HG03139 (cell line): ENCODE results near the gene CLCN6.

Experiments used
- ATAC-seq: cut with Tn5 transposase; IDR thresholded peaks from one replicate; pipeline ENCODE4 v1.9.1; 2021; ENCODE audit not compliant: unreplicated experiment

The CLCN6 gene

DNA sequence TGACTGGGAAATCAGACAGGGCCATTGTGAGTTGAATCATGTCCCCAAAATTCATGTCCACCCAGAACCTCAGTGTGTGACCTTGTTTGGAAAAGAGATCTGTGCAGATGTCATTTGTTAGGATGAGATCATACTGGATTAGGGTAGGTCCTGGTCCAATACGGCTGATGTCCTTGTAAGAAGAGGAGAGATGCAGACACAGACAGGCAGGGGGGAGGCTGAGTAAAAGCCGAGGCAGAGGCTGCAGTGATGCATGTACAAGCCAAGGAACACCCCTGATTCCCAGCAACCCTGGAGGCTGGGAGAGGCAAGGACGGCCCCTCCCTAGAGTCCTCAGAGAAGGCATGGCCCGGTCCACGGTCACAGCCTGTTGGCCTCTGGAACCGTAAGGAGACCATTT lies 68.6 kb downstream of the CLCN6 start:
- no peak for ATAC-seq

DNA sequence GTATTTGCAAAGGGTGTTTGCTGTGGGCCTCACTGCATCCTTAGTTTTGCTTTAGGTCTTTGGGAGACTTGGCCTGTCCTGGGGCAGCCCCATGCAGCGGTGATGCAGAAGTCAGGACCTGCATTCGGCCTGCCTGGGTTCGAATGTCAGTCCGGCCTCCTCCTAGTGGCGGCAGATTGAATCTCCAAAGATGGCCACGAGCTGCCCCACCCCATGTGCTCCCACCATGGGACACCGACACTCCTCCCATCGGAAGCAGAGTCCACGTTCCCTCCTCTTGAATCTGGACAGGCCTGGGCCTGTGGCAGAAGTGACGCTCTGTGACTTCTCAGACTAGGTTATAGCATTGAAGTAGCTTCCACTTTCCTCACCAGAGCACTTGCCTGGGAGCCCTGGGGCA lies 69.1 kb downstream of the CLCN6 start:
- ATAC-seq = no peak

DNA sequence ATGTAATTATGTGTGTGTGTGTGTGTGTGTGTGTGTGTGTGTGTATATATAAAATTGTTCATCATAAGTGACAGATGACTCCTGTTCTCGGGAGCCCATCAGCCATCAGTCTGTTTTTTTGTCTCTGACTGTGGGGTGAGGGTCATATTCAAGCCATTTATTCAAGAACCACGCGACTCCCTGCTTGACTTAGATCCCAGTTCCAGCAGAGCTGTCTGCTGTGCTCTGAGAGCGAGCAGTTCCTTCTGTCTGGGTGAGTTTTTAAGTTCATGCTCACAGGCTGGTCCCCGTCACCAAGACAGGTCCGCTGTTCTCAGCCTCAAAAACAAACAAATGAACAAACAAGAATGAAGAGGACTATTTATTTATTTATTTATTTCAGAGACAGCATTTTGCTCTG lies 71.1 kb downstream of the CLCN6 start:
- ATAC-seq = no peak

DNA sequence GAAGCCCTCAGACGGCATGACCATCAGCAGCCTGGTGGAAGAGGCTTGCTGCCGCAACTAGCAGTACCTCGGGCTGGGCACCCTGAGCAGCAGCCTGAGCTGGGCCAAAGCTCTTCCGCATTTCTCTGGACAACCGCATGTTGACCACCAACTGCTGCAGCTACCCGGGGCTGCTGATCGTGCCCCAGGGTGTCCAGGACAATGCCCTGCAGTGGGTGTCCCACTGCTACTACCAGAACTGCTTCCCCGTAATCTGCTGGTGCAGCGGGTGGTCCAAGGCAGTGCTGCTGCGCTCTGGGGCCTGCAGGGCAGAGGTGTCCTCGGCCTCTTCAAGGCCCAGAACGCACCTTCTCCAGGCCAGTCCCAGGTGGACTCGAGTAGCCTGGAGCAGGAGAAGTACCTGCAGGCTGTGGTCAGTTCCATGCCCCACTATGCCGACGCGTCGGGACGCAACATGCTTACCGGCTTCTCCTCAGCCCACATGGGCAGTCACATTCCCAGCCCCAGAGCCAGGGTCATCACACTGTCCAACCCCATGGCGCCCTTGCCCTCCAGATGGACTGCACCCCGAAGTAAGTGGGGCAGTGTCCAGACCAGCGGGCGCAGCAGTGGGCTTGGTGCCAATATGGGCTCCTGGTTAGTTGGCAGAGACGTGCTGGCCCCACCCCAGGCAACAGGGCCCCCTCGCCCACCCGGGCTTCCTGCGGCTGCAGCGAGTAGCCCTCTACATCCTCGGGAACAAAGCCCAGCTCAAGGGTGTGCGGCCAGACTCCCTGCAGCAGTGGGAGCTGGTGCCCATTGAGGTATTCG lies 72.3 kb downstream of the CLCN6 start:
- no peak for ATAC-seq

DNA sequence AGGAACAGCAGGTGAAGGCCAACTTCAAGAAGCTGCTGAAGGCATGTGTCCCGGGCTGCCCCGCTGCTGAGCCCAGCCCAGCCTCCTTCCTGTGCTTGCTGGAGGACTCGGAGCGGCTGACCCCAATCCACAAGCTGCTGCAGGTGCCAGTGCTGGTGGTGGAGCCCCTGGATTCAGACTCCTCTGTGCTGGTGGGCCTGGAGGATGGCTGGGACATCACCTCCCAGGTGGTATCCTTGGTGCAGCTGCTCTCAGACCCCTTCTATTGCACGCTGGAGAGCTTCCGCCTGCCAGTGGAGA lies 72.8 kb downstream of the CLCN6 start:
- ATAC-seq = no peak

DNA sequence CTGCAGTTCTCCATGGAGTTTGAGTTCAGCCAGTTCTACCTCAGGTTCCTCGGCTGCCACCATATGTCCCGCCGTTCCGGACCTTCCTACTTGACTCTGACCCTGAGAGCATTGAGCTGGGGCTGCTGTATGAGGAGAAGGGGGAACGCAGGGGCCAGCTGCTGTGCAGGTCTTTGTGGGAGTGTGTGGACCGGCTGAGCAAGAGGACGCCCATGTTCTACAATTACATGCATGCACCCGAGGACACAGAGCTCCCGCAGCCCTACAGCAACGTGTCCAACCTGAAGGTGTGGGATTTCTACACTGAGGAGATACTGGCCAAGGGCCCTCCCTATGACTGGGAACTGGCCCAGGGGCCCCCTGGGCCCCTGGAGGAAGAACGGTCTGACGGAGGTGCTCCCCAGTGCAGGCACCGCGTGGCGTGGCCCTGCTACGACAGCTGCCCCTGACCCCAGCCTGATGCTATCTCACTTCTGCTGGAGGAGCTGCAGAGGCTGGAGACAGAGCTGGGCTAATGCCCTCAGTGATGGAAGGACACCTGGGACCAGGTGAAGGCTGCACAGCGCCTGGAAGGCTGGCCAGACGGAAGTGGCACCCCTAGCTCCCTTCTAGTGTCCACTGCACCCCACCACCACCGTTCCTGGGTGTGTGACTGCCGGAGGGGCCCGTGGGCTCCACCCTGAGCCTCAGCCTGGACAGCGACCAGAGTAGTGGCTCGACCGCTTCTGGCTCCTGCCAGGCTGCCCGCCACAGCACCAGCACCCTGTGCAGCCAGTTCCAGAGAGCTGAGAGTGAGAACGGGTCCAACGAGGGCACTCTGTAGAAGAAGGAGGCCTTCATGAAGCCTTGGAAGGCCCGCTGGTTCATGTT lies 73.6 kb downstream of the CLCN6 start:
- ATAC-seq = no peak

DNA sequence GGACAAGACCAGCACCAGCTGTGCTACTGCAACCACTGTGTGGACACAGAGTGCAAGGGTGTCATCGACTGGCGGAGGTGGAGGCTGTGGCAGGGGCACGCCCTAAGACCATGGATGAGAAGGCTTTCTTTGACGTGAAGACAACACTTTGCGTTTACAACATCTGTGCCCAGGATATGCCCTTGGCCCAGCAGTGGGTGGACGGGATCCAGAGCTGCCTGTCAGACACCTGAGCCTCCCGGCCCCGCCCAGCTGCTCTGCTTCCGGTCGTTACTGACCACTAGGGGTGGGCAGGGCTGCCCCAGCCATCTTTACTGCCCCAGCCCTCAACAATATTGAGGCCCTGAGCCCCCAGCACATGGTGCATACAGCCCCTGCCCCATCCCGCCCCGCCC lies 74.2 kb downstream of the CLCN6 start:
- no peak for ATAC-seq

DNA sequence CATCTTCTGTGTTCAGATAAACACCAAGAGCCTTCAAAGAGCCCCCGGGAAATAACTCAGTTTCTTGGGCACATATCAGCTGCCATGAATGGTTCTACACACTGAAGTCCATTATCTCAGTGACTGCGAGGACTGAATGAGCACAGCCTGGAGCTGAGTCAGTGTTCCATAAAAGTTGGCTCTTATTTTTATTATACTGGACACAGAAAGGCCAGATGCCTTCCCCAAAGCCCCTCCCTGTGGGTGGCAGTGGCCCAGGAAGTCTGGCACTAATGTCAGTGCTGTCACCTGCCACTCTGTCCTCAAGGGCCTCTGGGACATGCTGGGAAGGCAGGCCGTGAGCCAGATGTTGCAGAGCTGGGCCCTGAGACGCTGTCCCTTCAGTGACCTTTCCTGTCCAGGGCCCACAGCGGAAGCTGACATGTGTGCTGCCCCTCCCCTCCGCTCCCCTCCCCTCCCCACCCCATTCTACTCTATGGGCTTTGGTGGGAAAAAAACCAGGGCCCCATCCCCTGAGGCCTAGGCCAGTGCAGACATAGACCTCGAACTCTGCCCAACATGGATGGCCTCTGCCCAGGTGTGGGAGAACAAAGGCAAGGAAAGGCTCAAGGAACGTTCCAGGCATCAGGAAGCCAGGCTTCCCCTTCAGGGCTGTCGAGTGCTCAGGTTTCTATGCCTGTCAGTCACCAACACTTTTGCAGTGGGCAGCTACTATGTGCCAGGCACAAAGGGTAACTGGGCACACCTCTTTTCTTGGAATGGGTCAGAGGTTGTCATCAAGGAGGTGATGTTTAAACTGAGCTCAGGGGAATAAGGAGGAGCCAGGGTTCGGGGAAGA lies 75.1 kb downstream of the CLCN6 start:
- no peak for ATAC-seq

DNA sequence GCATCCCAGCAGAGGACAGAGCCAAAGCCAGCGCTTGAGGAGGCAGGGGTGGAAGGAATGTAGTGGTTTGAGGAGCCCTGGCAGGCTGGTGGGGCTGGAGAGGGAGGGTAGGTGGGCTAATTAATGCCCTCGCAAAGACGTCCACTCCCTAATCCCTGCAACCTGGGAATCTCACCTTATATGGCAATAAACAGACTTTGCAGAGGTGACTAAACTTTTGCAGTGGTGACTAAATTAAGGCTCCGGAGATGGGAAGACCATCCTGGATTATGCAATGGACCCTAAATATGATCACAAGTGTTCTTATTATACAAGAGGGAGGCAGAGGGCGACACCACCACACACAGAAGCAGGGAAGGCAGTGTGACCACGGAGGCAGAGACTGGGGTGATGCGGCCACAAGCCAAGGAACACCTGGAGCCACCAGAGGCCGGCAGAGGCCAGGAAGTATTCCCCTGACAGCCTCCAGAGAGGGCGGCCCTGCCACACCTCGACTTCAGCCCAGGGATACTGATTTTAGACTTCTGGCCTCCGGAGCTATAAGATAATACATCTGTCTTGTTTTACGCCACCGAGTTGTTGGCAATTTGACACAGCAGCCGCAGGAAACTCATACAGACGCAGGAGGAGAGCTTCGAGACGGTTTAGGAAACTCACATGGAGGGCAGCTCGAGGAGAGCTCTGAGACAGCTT lies 75.9 kb downstream of the CLCN6 start:
- ATAC-seq = no peak

DNA sequence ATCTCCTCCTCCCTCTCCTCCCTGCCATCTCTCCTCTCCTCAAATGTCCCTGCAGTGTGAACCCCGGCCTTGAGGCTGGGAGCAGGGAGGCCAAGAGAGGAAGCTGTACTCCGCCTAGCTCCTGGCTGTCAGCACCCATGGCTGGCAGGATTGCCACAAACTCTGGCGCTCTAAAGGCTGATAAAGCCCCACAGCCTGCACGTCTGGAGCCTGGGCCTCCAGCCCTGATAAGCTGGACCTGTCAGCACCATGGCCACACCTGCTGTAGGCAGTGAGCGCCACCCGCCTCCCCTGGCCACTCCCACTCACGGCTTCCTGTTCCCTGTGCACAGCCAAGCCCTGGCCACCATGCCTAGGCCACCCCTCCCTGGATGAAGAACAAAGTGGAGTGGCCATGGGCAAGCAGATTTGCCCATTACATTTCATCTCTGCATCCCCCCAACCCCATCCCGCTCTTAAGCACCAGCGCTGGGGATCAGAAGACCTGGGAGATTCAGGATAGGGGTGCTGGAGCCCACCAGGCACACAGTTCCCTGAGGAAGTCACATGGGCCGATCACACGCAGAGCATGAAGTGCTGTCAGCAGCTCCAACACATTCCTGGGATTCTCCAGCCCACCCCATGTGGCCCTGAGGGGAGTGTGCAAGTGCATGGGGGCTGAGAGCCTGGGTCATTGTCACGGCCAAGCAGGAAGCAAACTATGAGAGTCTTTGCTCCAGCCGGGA lies 77.0 kb downstream of the CLCN6 start:
- ATAC-seq = no peak

DNA sequence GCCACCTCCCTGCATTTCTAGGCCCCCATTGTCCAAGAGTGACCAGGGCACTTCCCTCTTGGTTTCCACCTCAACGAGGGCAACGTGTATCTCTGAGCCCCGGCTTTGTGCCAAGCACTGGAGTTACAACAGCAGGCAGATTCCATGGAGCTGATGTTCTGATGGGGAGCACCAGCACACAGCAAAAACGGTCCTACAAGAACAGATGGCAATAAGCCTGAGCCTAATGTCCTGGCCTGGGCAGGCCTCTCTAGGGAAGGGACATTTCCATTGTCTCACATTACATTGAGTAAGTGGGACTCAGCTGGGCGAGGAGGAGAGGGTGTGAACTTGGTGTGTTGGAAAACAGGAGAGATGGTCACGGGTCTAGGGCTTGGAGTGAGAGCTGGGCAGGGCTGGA lies 79.9 kb downstream of the CLCN6 start:
- ATAC-seq = no peak

DNA sequence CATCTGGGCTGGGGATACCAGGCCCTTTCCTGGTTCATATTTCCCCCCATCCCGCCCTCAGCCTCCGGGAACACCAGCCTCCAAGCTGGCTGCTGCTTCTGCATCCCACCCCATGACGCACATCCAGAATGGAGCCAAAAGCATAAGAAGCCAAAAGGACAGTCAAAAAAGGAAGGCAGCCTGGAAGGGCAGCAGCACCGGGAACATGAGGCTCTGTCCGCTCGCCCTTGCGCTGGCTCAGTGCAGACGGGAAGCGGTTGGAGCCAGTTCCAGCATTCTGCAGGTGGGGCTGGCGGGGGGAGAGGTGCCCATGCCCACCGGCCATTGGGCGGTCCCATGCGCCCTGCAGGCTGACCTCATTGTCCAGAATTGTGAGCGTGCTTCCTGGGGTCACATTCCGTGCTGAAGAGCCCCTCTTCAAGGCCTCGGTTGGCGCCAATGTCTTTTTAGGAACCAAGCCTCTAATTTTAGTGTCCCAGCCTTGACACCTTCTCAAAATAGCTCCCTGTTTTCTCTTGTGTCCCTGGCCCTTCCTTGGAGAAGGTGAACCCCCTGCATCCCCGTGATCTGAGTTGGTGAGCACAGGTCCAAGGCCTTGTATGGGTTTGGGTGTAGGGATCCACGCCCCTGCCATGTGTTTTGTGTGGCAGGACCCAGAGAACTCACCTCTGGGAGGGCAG lies 81.1 kb downstream of the CLCN6 start:
- ATAC-seq = no peak

DNA sequence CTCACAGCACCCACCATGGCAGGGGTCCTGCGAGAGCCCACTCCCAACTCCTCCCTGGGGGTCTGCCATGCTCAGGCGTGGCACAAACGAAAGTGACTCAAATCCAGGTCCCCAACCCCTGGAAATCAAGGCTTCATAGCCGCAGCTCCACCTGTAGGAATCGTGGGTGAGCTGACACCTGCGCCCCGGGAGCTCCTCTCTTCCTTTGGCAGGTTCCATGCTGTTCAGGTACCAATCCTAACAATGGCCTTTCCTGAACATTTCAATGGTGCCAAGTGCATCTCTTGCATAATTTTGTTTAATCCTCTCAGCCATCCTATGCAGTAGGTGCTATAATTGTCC lies 81.6 kb downstream of the CLCN6 start:
- ATAC-seq = no peak

DNA sequence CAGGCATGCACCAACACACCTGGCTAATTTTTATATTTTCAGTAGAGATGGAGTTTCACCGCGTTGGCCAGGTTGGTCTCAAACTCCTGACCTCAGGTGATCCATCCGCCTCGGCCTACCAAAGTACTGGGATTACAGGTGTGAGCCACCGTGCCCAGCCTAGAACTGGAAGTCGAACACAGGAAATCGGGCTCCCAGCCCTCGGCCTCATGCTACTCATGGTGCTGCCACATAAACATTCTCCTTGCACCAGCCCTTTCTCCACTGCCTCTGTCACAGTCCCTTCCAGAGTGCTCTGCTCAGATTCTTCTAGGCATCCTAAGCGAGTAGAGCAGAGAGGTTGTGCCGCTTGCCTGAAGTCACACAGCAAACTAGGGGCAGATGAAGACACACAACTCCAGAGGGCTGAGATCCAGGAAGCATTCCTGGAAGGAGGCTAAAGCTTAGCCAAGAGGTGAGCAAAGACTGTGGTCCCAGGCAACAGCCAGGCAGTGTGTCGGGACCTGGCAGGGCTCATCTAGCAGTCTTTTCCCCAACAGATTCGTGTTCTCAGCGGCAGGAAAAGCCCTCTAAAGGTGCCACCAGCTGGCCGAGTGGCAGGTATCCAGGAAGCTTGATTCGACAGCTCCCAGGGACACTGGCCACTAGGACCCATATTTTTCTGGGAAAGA lies 82.3 kb downstream of the CLCN6 start:
- ATAC-seq = no peak

DNA sequence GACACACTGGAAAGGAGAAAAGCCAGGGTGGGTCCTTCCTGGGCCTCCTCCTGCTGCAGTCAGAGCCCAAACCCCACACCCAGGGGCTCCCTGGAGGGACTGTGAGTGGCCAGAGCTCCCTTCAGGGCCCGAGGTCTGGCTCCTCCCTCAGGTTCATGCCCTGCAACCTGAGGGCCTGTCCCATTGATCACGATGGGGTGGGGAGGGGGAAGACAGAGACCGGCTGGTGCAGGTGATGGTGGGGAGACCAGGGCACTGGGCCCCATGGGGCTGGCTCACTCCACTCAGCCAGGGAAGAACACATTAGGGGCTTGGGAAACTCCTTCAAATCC lies 82.9 kb downstream of the CLCN6 start:
- no peak for ATAC-seq

DNA sequence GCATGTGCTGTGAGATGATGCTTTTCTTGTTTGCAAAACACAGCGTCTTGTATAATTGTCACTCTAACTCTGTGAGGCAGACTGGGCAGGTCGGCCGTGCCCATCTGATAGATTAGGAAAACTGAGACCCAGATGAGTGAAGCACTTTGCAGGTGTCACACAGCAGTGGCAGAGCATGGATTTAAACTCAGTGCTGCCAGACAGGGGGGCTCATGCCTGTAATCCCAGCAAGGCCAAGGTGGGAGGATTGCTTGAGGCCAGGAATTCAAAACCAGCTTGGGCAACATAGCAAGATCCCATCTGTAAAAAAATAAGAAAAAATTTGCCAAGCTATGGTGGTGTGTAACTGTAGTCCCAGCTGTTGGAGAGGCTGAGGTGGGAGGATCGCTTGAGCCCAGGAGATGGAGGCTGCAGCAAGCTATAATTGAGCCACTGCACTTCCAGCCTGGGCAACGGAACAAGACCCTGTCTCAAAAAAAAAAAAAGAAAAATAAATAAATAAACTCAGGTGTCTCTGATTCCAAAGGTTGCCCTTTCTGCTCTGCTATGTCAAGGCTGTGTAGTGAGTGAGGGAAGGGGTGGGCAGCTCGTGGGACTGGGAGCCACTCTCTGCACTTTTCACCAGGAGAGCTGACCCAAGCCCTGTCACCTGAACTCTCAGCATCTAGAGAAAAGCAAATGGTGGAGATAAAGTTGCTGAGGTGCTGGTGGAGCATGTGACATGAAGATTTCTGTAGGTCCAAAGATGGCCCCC lies 85.6 kb downstream of the CLCN6 start:
- no peak for ATAC-seq
